Activated CD8-positive, alpha-beta memory T cell treated with anti-CD3 and anti-CD28 coated beads for 36 hours (primary cell): ENCODE measurements around the gene PRKG1. TPM values are rescaled to one million over a fixed set of nuclear protein-coding genes. Genes with fewer than 3 reads are reported as not detected.
"Not testable (repeated sequence)": the region's sequence is repeated elsewhere in the genome, so short reads cannot be mapped to it uniquely, and the experiment has no call there.

ENCODE experiments used
- CTCF ChIA-PET: fragments of 350-600 bp; sonication (Branson Sonifier 250); formaldehyde crosslinking; loops from one replicate; lab custom pipeline; 2021; ENCODE audit warnings: antibody characterized with exemption; lab: Charles Lee
- POLR2A ChIA-PET: fragments of 350-600 bp; sonication (Branson Sonifier 250); formaldehyde crosslinking; loops from one replicate; lab custom pipeline; 2021; ENCODE audit warnings: antibody characterized with exemption; lab: Charles Lee
- total RNA-seq, 2 experiments: library from RNA; stranded (reverse); gene quantifications; one replicate each; pipeline ENCODE4 v1.2.3, GENCODE V29; 2021

The PRKG1 gene
- total RNA-seq, 2 experiments from 2014 or later = not detected

DNA sequence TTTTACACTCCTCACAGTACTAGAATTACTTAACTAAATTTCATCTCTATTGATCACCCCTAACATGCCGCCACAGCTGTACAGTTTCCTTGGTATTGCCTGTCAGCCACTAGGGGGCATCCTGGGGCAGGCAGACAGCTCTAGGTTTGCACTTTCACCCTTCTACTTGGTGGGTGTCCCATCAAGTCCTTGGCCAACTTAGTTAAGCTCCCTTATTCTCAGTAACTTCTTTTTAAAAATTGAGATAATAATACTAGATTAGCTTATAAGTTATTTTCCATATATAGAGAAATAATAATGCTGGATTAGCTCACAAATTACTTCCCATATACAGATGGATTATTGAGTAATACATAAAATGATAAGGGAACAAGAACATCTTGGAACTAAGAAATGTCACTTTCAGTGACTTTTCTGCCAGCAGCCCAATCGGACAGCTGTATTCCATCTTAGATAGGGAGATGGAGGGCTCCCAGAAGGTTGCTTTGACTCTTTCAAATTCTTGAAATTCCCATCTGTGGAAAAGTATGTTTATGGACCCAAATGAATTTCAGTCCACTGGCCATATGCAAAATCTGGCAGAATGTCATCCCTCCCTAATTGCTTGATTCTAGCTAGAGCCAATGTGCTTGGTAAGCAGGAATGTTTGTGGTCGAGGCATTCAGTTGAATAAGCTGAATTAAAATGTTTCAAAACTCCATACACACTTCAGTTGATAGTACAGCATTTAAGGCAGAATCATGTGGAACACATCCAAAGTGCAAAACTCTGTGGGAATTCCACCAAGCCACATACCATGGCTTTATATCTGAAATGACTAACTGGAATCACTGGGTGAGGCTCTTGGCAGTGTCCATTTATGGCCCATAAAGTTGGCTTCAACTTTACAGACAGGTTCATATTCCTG, 315.4 kb downstream of the PRKG1 start:
- CTCF ChIA-PET = interaction anchor here (0.9 to 1.0 kb wide), 2 partner anchors 15 to 33 kb away, joined by 3 to 4 read pairs; no protein-coding TSS in a partner anchor

GRCh38 chr10:51393006-51393405, 318.7 kb downstream of the PRKG1 start:
- CTCF ChIA-PET = not testable (repeated sequence)

More for the DNA sequence above, 315.4 kb downstream of the PRKG1 start:
- POLR2A ChIA-PET = no interaction called here

GRCh38 chr10:51394039-51394438, 319.8 kb downstream of the PRKG1 start:
- POLR2A ChIA-PET = no interaction called here
- CTCF ChIA-PET = no interaction called here

More at GRCh38 chr10:51393006-51393405, 318.7 kb downstream of the PRKG1 start:
- POLR2A ChIA-PET = not testable (repeated sequence)

DNA sequence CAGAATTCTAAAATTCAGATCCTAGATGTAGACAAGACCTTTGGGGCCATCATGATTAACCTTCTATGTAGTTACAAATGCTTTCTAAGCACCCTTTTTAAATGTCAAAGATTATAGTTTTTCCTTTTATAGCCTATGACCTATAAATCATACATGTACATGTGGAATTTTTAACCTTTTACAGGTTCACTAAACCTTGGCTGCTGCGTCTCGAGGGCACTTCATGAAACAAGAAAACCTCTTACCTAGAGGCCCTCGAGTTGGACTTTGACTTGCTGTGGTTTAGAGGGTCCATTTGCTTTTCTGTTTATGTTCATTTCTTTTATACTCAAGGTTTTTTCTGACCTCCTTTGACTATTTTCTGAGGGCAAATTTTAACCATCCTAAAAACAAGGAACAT, 323.0 kb downstream of the PRKG1 start:
- POLR2A ChIA-PET = no interaction called here
- CTCF ChIA-PET = no interaction called here

- ChIA-PET POLR2A (no interaction called here), CTCF (no interaction called here)
Measured at GRCh38 chr10:51397695-51398094, 323.4 kb downstream of the PRKG1 start.

DNA sequence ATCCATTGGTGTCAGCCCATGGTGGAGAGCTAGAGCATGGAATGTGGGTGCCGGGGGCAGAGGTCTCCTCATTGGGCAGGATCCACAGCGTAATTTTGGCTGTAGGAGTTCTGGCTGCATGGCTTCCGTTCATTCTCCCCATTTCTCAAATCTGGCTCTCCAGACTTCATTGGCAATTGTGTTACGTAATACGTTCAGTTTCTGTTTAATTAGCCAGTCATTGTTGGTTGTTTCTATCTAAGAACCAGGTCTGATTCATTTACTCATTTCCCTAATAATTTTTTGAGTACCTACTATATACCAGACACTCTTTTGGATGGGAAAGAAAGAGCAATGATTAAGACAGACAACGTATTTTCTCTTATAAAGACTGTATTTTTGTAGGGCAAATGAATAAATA, 325.6 kb downstream of the PRKG1 start:
- CTCF ChIA-PET = no interaction called here
- POLR2A ChIA-PET = no interaction called here

GRCh38 chr10:51400392-51401096, 326.3 kb downstream of the PRKG1 start:
- CTCF ChIA-PET = no interaction called here
- POLR2A ChIA-PET = no interaction called here

DNA sequence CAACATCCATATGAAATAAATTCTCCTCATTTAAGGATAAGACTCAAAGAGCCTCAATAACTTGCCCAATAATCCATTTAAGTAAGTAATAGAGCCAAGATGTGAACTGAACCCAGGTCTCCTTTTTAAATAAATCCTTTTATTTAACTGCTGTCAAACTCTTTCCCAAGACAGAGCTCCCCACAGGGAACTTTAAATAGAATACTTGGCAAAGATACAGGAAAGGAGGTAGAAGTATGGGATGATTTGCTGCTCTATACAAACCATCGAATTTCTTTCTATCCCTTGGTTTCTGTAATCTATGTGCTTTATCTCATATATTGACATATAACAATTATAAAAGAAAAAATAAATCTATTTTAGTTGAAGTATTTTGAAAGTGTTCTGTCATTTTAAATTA, 329.2 kb downstream of the PRKG1 start:
- POLR2A ChIA-PET = no interaction called here
- CTCF ChIA-PET = no interaction called here

DNA sequence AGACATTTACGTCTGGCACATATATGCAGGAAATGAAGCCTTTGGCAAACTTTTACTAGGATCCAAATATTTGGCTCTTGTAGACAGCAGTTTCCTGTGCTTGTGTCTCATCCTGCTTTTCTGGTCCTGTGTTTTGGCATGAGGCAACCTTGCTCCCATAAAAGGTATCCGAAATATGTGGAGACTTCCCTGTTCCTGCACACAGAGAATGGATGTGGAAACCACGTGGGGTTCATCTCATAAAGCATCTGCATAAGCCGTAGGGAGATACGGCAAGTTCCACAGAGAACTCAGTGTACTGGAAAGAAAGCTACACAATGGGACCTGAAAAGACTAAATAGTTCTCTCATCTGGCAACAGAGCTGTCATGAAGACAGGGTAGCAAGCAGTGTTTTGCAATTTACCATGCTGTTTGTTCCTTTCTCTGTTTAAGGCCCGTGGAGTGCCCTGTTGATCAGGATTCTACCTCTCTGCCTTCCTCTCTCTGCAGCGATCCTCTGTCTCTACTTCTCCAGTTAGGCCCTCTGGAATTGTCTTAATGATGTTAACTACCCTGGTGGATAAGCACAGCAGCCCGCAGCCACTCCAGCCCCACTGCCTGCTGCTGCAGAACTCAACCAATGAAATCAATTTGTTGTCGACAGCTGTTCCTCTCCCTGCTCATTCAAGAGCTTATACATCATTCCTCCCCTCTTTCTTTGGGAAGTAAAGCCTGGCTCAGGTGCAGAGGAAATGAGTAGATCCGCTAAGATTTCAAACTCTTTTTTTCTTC, 331.5 kb downstream of the PRKG1 start:
- ChIA-PET POLR2A (interaction anchor here (0.6 kb wide), 1 partner anchor 76 kb away, joined by 4 read pairs; no protein-coding TSS in a partner anchor), CTCF (no interaction called here)

DNA sequence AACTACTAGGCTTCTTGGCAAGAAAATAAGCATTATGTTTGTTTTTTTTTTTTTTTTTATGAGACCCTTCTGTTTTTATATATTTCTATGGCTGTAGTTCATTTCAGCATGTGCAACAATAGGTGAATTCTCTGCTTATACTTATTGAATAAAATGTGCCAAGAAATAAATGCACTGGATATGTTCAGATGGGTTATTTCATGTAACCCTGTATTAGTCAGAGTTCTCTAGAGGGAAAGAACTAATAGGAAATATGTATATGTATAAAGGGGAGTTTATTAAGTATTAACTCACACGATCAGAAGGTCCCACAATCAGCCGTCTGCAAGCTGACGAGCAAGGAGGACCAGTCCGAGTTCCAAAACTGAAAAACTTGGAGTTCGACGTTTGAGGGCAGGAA, 332.3 kb downstream of the PRKG1 start:
- CTCF ChIA-PET = no interaction called here
- POLR2A ChIA-PET = no interaction called here

DNA sequence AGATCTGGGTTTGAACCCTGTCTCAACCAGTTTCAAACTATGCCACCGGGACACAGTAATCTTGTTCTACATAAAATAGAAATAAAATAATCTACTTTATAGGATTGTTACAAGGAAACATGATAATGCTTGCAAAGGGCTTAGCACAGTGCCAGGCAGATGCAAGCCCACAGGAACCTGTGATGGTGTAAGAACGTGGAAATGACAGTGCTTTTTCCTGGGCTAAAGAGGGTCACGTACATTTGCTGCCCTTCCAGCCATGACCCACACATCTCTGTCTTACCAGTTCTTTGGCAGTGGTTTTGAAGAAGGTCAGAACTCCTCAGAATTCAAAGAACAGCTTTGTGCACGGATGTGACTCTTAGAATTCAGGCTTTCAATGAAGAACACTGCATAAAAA, 342.2 kb downstream of the PRKG1 start:
- ChIA-PET CTCF (no interaction called here), POLR2A (no interaction called here)

DNA sequence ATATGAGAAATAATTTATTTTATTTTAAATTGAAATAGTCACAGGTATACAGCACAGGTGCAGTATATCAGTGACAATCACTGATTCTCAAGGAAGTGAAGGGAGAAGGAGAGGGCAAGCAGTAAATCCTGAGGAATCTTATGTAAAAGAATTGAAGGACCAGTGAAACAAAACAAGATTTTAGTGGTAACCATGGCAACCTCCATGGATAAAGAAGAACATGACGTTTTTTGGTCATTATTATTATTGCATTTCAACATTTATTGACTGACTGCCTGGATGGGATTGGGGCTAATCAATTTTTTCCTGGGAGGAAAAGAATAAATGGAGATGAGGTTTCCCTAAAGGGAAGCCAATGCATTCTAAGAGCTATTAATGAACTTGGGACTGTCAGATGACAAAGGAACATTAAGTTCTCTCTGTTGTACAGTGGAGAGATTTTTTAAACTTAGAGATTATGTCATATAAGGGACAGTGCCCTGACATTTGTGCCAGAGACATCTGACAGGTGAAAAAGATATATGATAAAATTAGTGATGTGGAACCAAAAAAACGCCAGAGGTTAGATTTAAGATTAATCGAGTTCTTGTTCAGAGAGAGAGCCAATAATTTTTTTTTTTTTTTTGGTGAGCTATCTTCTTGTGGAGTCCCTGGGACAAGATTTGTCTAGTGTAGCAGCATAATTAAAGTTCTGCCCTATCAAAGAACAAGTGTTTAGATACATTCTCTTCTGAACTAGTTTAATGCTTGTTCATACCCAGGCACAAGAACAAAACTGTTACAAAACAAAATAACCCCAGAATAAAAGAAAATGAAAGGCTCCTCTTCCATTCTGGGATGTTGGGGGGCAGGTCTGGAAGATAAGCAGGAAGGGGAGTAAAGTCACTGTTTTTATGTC, 345.2 kb downstream of the PRKG1 start:
- ChIA-PET POLR2A (no interaction called here), CTCF (no interaction called here)

- ChIA-PET CTCF (interaction anchor here (1.3 kb wide), 1 partner anchor 33 kb away, joined by 3 read pairs; no protein-coding TSS in a partner anchor), POLR2A (no interaction called here)
Measured at GRCh38 chr10:51421853-51422252, 347.6 kb downstream of the PRKG1 start.

DNA sequence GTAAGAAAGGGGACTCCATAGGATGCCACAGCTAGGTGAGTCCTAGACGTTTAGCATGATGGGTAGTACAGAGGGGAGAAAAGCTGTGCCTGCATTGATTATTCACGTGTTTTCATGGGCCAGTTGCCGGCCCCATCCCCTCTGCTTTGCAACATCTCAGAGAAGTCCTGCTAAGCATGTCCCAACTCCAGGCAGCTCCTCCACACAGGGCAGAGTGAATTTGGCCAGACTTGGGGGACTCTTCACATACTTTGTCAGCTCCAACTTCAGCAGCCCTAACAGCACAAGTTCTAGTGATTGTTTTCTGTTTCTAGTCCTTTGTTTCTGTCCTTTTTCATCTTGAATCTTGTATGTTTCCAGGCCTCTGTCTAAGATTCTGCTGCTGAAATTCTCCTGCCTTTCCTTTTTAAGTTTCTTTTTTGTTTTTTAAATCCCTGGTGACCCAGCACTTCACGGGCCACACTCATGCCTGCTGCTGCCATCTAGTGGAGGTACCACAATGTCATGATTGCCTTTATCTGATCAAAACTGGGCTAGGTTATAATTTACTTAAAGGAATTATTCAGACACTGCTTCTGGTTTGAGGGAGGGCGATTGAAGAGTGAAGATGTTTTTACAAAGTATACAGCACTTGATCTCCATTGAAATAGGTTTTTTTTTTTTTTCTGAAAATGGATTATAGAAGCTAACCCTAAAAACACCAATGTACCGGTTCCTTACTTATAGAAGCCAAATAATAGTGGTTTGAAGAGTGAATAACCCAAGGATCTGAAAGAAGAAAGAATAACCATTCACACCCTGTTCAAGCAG, 348.2 kb downstream of the PRKG1 start:
- ChIA-PET CTCF (interaction anchor here (1.3 kb wide), 1 partner anchor 33 kb away, joined by 3 read pairs; no protein-coding TSS in a partner anchor), POLR2A (no interaction called here)

DNA sequence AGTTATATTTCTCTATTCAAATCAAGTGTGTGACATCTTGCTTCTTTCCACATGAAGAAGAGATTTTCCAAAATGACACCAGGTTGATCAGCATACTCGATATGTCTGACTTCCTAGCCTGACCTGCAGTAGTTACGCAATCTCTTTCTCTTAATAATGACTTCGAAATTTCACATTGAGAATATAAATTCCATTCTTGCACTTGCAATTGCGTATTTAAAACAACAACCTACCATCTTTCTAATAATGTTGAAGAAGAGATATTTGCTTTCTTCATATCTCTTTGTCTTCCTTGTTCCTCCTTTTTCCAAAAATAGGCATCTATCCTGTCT, 348.8 kb downstream of the PRKG1 start:
- ChIA-PET POLR2A (no interaction called here), CTCF (interaction anchor here (1.3 kb wide), 1 partner anchor 34 kb away, joined by 3 read pairs; no protein-coding TSS in a partner anchor)

DNA sequence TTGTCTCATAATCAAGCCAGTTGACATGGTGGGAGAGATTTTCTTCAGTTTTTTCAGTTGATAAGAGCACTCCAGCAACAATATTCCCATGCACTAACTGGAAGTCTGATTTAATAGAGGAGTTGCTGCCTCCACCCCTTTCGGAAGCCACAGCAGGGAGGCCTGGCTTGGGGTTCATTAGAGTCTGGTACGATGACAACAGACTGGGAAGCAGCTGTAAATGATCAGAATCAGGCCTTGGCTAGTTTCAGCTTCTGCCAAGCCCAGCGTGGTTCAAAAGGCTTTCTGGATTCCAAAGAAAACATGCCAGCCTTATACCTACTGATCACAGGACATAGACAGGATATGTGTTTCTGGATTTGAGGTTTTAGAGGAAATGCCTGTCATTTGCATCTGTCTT, 351.1 kb downstream of the PRKG1 start:
- ChIA-PET POLR2A (no interaction called here), CTCF (no interaction called here)

DNA sequence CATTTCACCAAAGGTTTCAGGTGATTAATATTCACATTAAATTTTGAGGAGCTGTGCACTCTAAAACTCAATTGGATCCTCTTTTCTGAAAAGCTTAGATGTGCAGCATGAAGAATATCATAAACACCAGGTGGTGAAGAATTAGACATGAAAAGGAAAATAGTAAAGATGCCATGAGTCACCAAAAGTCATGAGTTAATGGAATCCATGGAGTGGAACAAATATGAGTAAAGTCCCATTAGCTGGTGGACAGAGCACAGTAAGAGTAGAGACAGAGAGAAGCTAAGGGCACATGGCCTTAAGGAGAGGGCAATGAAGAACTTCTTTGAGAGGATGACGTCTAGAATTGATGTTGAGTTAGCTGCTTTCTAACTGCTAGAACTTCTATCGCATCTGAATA, 353.5 kb downstream of the PRKG1 start:
- ChIA-PET POLR2A (no interaction called here), CTCF (no interaction called here)

DNA sequence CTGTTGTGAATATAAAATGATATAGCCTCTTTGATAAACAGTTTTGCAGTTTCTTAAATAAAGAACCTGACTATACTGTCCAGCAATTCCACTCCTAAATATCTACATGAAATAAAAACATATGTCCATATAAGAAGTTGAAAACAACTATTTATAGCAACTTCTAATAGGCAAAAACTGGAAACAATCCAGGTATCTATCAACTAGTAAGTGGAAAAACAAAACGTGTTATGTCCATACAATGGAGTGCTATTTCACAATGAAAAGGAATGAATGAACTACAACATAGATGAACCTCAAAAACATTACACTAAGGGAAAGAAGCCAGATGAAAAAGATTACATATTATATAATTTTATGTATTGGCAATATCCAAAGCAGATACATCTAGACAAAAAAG, 356.2 kb downstream of the PRKG1 start:
- POLR2A ChIA-PET = no interaction called here
- CTCF ChIA-PET = no interaction called here
